ENCODE measurements around the gene NXPH2. TPM values are rescaled to one million over a fixed set of nuclear protein-coding genes. Genes with fewer than 3 reads are reported as not detected.
A peak's percentile ranks its signal among the peaks of the same experiment; 100 is the strongest.

The NXPH2 gene
- total and polyA plus RNA-seq, 2 of the 13 experiments (the other 11 are each of a cell fraction or from before 2014, with no cell fraction given) = not detected

DNA sequence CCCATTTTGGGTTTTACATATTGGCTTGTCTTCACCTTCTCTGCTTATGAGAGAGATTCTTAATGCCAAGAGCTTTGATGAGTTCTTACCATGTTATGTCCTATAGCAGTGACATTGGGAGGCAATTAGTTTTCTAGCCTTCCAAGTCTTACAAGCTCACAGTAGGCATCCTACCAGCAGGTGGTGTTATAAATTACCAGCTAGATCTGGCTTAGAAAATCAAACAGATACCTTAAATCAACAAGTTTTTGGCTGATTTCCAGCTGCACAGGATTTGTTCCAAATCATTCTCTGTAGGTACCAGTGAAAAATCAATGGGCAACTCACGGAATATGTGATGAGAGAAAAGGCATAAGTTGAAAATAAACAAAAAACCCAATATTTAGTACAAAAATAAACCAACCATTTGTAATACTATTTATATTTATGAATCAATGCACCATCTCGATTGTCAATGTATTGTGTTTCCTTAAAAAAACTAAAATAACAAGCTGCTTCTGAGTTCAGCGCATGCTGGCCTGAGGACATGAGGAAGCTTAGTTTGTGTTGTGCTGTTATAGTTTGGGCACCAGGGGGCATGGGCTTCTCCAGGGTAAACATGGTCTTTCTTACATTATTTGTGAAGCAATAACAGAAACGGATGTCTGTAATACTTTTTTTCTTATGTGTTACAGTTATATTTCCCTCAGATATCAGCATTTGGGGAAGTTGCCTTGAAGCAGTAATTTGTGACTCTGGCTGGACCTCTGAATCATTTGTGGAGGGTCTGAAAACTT is 34.1 kb upstream of the NXPH2 start:
- peak; percentile 50 for FAIRE-seq

More for the DNA sequence above, 34.1 kb upstream of the NXPH2 start:
- WGBS (ENCODE audit: low lambda C conversion rate) = 45% methylated on average over 4 of the region's 4 CpGs
- Histone ChIP-seq H3K4me2 (ENCODE audit: low read depth, low read length) (no peak overlapping the region), H3K4me3 (replicated peaks in 1 of 3; ENCODE audit: insufficient read depth in 1 of 3, low read depth in 2 of 3, low read length in 3 of 3) (no peak overlapping the region), H3K79me2 (ENCODE audit: insufficient read depth, low read length) (no peaks in the 10 kb centered on the region), H2AFZ (ENCODE audit: low read length) (no peak overlapping the region), H3K9me3 (ENCODE audit: low read length) (no peaks in the 10 kb centered on the region), H4K20me1 (ENCODE audit: insufficient read depth, low read length) (no peaks in the 10 kb centered on the region), H3K9ac (ENCODE audit: insufficient read depth, low read depth, low read length) (no peak overlapping the region), H3K4me1 (ENCODE audit: insufficient read depth, low read length) (no peaks in the 10 kb centered on the region), H3K27ac (ENCODE audit: extremely low read length, insufficient read depth, low read length) (no peak overlapping the region), H3K36me3 (replicated peaks in 1 of 2; ENCODE audit: control insufficient read depth in 1 of 2, insufficient read depth in 2 of 2, low read length in 2 of 2) (no peaks in the 10 kb centered on the region), H3K27me3 (ENCODE audit: control insufficient read depth in 1 of 2, insufficient read depth in 2 of 2, low read length in 2 of 2) (no peaks in the 10 kb centered on the region)
- DNase-seq (ENCODE audit: low spot score) = peak; percentile 35
- peak; percentile 94 for ATAC-seq
- intact Hi-C loops (cut with micrococcal nuclease; ENCODE audit: unreplicated experiment) = loop anchor here (1.0 kb wide), 1 partner anchor 13 kb away; no protein-coding TSS in a partner anchor
- ChIA-PET POLR2A (no interaction called here), CTCF (ENCODE audit: low intra/inter-chr PET ratio, low total read pairs) (interaction anchor here (0.7 to 2.7 kb wide), 3 partner anchors 13 to 15 kb away, joined by 3 to 10 read pairs (median 3); no protein-coding TSS in a partner anchor)
- in situ Hi-C loops (cut with HindIII; ENCODE audit: extremely low pct_ligation_motif_present, low pct_unique_long_range_greater_than_20kb) = no loop called here
- TF ChIP-seq SMC3 (IDR thresholded peaks at IDR 0.05; ENCODE audit: low read length) = peak; percentile 40; the same call in 1 of the 2 replicates
- TF ChIP-seq, protein P1, sequence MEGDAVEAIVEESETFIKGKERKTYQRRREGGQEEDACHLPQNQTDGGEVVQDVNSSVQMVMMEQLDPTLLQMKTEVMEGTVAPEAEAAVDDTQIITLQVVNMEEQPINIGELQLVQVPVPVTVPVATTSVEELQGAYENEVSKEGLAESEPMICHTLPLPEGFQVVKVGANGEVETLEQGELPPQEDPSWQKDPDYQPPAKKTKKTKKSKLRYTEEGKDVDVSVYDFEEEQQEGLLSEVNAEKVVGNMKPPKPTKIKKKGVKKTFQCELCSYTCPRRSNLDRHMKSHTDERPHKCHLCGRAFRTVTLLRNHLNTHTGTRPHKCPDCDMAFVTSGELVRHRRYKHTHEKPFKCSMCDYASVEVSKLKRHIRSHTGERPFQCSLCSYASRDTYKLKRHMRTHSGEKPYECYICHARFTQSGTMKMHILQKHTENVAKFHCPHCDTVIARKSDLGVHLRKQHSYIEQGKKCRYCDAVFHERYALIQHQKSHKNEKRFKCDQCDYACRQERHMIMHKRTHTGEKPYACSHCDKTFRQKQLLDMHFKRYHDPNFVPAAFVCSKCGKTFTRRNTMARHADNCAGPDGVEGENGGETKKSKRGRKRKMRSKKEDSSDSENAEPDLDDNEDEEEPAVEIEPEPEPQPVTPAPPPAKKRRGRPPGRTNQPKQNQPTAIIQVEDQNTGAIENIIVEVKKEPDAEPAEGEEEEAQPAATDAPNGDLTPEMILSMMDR (CRISPR knock-in tag; IDR thresholded peaks at IDR 0.05) = peak; percentile 41
- TF ChIP-seq, protein P2, sequence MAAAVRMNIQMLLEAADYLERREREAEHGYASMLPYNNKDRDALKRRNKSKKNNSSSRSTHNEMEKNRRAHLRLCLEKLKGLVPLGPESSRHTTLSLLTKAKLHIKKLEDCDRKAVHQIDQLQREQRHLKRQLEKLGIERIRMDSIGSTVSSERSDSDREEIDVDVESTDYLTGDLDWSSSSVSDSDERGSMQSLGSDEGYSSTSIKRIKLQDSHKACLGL (CRISPR knock-in tag; IDR thresholded peaks at IDR 0.05) = no peak
- TF ChIP-seq FOXA3 (CRISPR knock-in tag; IDR thresholded peaks at IDR 0.05) = peak; percentile 36; the same call in 1 of the 2 replicates
- TF ChIP-seq XRCC5 (optimal IDR thresholded peaks at IDR 0.05; ENCODE audit: low read length) = peak; percentile 8
- TF ChIP-seq CEBPB (IDR thresholded peaks at IDR 0.05; ENCODE audit: borderline replicate concordance, low read depth, low read length) = peak; percentile 25; the same call in 1 of the 2 replicates
- TF ChIP-seq FOXA1 (IDR thresholded peaks at IDR 0.05) = no peak
- TF ChIP-seq FOXA1 (CRISPR knock-in tag; IDR thresholded peaks at IDR 0.05) = peak; percentile 67
- no peak for TF ChIP-seq CHD2 (IDR thresholded peaks at IDR 0.05; ENCODE audit: low read depth, low read length)
- no peak for TF ChIP-seq SALL1 (CRISPR knock-in tag; IDR thresholded peaks at IDR 0.05)
- no peak for TF ChIP-seq HHEX (CRISPR knock-in tag; IDR thresholded peaks at IDR 0.05)
- no peak for TF ChIP-seq ZNF292 (CRISPR knock-in tag; IDR thresholded peaks at IDR 0.05; ENCODE audit: borderline replicate concordance, low read depth)
- BruUV-seq (replicated peaks) = no TSS peak

Measured in HepG2 (cell line).